Stimulated activated effector memory CD8-positive, alpha-beta T cell treated with anti-CD3 and anti-CD28 coated beads, Interleukin-12 subunit alpha, Interleukin-12 subunit beta, amount 100 ng/mL, for 72 hours (primary cell): Measurements from ENCODE around the gene H1-8.

Experiments used
- ATAC-seq: fragments of 150-1000 bp; cut with Tn5 transposase; 2 replicates; pipeline ENCODE4 v1.10.0; 2021
- DNase-seq, 2 donors: peaks; one replicate each; pipeline ENCODE4 v3.0.0; 2021 to 2022; ENCODE audit warnings: low spot score in 2 of 2
- H3K27ac Mint-ChIP-seq: one replicate; pipeline ENCODE4 v1.8.0; 2022; ENCODE audit warnings: mild to moderate bottlenecking, mixed read lengths
- H3K36me3 Mint-ChIP-seq: one replicate; pipeline ENCODE4 v1.8.0; 2022; ENCODE audit warnings: mild to moderate bottlenecking, mixed read lengths
- H3K4me1 Mint-ChIP-seq: one replicate; pipeline ENCODE4 v1.8.0; 2022; ENCODE audit warnings: mixed read lengths
- H3K4me3 Mint-ChIP-seq: one replicate; pipeline ENCODE4 v1.8.0; 2022; ENCODE audit warnings: mild to moderate bottlenecking, mixed read lengths
- H3K9me3 Mint-ChIP-seq: one replicate; pipeline ENCODE4 v1.8.0; 2022; ENCODE audit warnings: mixed read lengths

H1-8 gene

GRCh38 chr3:129594409-129594808 lies 51.4 kb downstream of the H1-8 start:
- peaks cover 12% of the 10 kb centered on the region for H3K36me3 Mint-ChIP-seq
- DNase-seq (no peak), ATAC-seq (no peak)
- no peaks in the 10 kb centered on the region for H3K9me3 Mint-ChIP-seq
- H3K27ac Mint-ChIP-seq: peak overlapping the region; percentile 83
- peaks cover 62% of the 10 kb centered on the region for H3K4me1 Mint-ChIP-seq
- peak overlapping the region; percentile 72 for H3K4me3 Mint-ChIP-seq

- peaks cover 66% of the 10 kb centered on the region for H3K4me1 Mint-ChIP-seq
- no peaks in the 10 kb centered on the region for H3K9me3 Mint-ChIP-seq
- no peak overlapping the region for H3K4me3 Mint-ChIP-seq
- DNase-seq: no peak
- no peak overlapping the region for H3K27ac Mint-ChIP-seq
- H3K36me3 Mint-ChIP-seq: peaks cover 12% of the 10 kb centered on the region
- no peak for ATAC-seq
These were observed 52.0 kb downstream of the H1-8 start for GRCh38 chr3:129594907-129595390.

- Mint-ChIP-seq H3K4me1 (peaks cover 67% of the 10 kb centered on the region), H3K36me3 (peaks cover 12% of the 10 kb centered on the region)
These were observed 52.7 kb downstream of the H1-8 start for GRCh38 chr3:129595544-129596193.

GRCh38 chr3:129596194-129597086 lies 53.5 kb downstream of the H1-8 start:
- DNase-seq (no peak), ATAC-seq (peak; percentile 45)
- Mint-ChIP-seq H3K9me3 (no peaks in the 10 kb centered on the region), H3K36me3 (peaks cover 12% of the 10 kb centered on the region), H3K4me1 (peaks cover 72% of the 10 kb centered on the region), H3K4me3 (no peak overlapping the region), H3K27ac (no peak overlapping the region)

More at GRCh38 chr3:129595544-129596193, 52.7 kb downstream of the H1-8 start:
- no peaks in the 10 kb centered on the region for H3K9me3 Mint-ChIP-seq
- ATAC-seq (no peak), DNase-seq (no peak)
- H3K4me3 Mint-ChIP-seq: no peak overlapping the region
- H3K27ac Mint-ChIP-seq: no peak overlapping the region

- ATAC-seq (no peak), DNase-seq (no peak)
- peak overlapping the region; percentile 21 for H3K27ac Mint-ChIP-seq
- peaks cover 12% of the 10 kb centered on the region for H3K36me3 Mint-ChIP-seq
- H3K4me3 Mint-ChIP-seq: no peak overlapping the region
- H3K9me3 Mint-ChIP-seq: no peaks in the 10 kb centered on the region
- H3K4me1 Mint-ChIP-seq: peaks cover 73% of the 10 kb centered on the region
These were observed 54.4 kb downstream of the H1-8 start for GRCh38 chr3:129597087-129597999.

- H3K36me3 Mint-ChIP-seq: peaks cover 12% of the 10 kb centered on the region
- DNase-seq: no peak
- H3K27ac Mint-ChIP-seq: peak overlapping the region; percentile 21
- H3K4me3 Mint-ChIP-seq: no peak overlapping the region
- ATAC-seq: no peak
- H3K4me1 Mint-ChIP-seq: peaks cover 77% of the 10 kb centered on the region
- no peaks in the 10 kb centered on the region for H3K9me3 Mint-ChIP-seq
These were observed 55.0 kb downstream of the H1-8 start for GRCh38 chr3:129598000-129598381.

- Mint-ChIP-seq H3K4me1 (peaks cover 77% of the 10 kb centered on the region), H3K27ac (peak overlapping the region; percentile 21), H3K4me3 (no peak overlapping the region), H3K9me3 (no peaks in the 10 kb centered on the region), H3K36me3 (peaks cover 7% of the 10 kb centered on the region)
- no peak for DNase-seq
- peak; percentile 2 for ATAC-seq
These were observed 55.5 kb downstream of the H1-8 start for GRCh38 chr3:129598484-129598883.

- no peak overlapping the region for H3K27ac Mint-ChIP-seq
- no peak overlapping the region for H3K4me3 Mint-ChIP-seq
These were observed 56.1 kb downstream of the H1-8 start for GRCh38 chr3:129599073-129599472.

GRCh38 chr3:129599607-129600006 lies 56.6 kb downstream of the H1-8 start:
- Mint-ChIP-seq H3K27ac (no peak overlapping the region), H3K4me3 (no peak overlapping the region), H3K4me1 (peaks cover 78% of the 10 kb centered on the region), H3K36me3 (no peaks in the 10 kb centered on the region), H3K9me3 (no peaks in the 10 kb centered on the region)
- DNase-seq: no peak
- ATAC-seq: no peak

More at GRCh38 chr3:129599073-129599472, 56.1 kb downstream of the H1-8 start:
- peaks cover 77% of the 10 kb centered on the region for H3K4me1 Mint-ChIP-seq
- DNase-seq: no peak
- H3K9me3 Mint-ChIP-seq: no peaks in the 10 kb centered on the region
- ATAC-seq: no peak
- H3K36me3 Mint-ChIP-seq: peaks cover under 1% of the 10 kb centered on the region

GRCh38 chr3:129600348-129600747 lies 57.4 kb downstream of the H1-8 start:
- H3K4me3 Mint-ChIP-seq: no peak overlapping the region
- no peak for DNase-seq
- H3K4me1 Mint-ChIP-seq: peaks cover 75% of the 10 kb centered on the region

More at GRCh38 chr3:129600348-129600747, 57.4 kb downstream of the H1-8 start:
- ATAC-seq: no peak
- peak overlapping the region; percentile 32 for H3K27ac Mint-ChIP-seq
- H3K36me3 Mint-ChIP-seq: no peaks in the 10 kb centered on the region
- no peaks in the 10 kb centered on the region for H3K9me3 Mint-ChIP-seq
